Gastroesophageal sphincter (tissue), 3 donors: ENCODE measurements around the gene APOBEC3F.
"Not testable (repeated sequence)": the region's sequence is repeated elsewhere in the genome, so short reads cannot be mapped to it uniquely, and the experiment has no call there.

Experiments
- CTCF ChIP-seq, 4 experiments: fragments of 200-600 bp in 2 of 4; fragments of 450-650 bp in 2 of 4; sonication (generic) in 1 of 4; IDR thresholded peaks; one replicate each; pipeline ENCODE4 v1.5.1; 2017 to 2019; ENCODE audit warnings: antibody characterized with exemption in 4 of 4, mild to moderate bottlenecking in 2 of 4, moderate library complexity in 2 of 4
- POLR2A ChIP-seq, 2 donors: fragments of 450-650 bp; IDR thresholded peaks; one replicate each; pipeline ENCODE4 v1.6.1; 2017; ENCODE audit warnings: antibody characterized with exemption in 2 of 2, mild to moderate bottlenecking in 2 of 2, moderate library complexity in 1 of 2

GRCh38 chr22:39013561-39013941, 27.1 kb upstream of the APOBEC3F start:
- TF ChIP-seq POLR2A, CTCF (IDR thresholded peaks at IDR 0.05): not testable (repeated sequence)
